GM12878 (cell line): ENCODE results near the gene PARN. TPM values are rescaled to one million over a fixed set of nuclear protein-coding genes. Genes with fewer than 3 reads are reported as not detected.
A peak's percentile ranks its signal among the peaks of the same experiment; 100 is the strongest.
"Not testable (repeated sequence)": the region's sequence is repeated elsewhere in the genome, so short reads cannot be mapped to it uniquely, and the experiment has no call there.

Experiments used
- ATAC-seq: fragments of 200-7000 bp; cut with Tn5 transposase; 3 replicates; pipeline ENCODE4 v1.9.1; 2020; ENCODE audit warnings: mild to moderate bottlenecking, moderate library complexity
- BruUV-seq: library from RNA; stranded (reverse); fragments of 400-500 nt; replicated peaks from 2 replicates; lab custom pipeline; 2021; lab: Mats Ljungman, UMichigan
- CTCF ChIA-PET: fragments of 300-600 bp; sonication (Branson Sonifier 250); formaldehyde crosslinking; extraction: SDS; loops from one replicate; lab custom pipeline; 2021; ENCODE audit warnings: inconsistent platforms; lab: Yijun Ruan, JAX
- POLR2A ChIA-PET: fragments of 350-600 bp; formaldehyde crosslinking; extraction: SDS; loops from one replicate; lab custom pipeline; 2021; ENCODE audit warnings: inconsistent platforms; lab: Charles Lee
- RAD21 ChIA-PET: fragments of 300-600 bp; sonication (Branson Sonifier 250); formaldehyde crosslinking; loops from one replicate; lab custom pipeline; 2023; ENCODE audit warnings: antibody characterized with exemption; ENCODE audit not compliant: unreplicated experiment; lab: Charles Lee
- SMC1A ChIA-PET: fragments of 300-600 bp; sonication (Branson Sonifier 250); formaldehyde crosslinking; loops from one replicate; lab custom pipeline; 2023; ENCODE audit not compliant: unreplicated experiment, uncharacterized antibody; lab: Charles Lee
- DNase-seq: peaks from one replicate; pipeline ENCODE4 v3.0.0-alpha.2; 2011; ENCODE audit warnings: low read depth, low spot score
- FAIRE-seq: peaks from 3 replicates; lab custom pipeline; 2011; peaks lifted over from hg19 to GRCh38; lab: Jason Lieb, UNC
- H2AFZ ChIP-seq: 2 replicates; pipeline ENCODE4 v1.6.0; 2011; ENCODE audit warnings: low read depth, low read length, control low read depth; ENCODE audit not compliant: control insufficient read depth
- H3K27ac ChIP-seq: 2 replicates; pipeline ENCODE4 v1.5.1; 2011; ENCODE audit warnings: control low read depth; ENCODE audit not compliant: control insufficient read depth, insufficient read depth
- H3K27me3 ChIP-seq, 2 experiments: replicated peaks in 1 of 2; 2 replicates each; pipeline versions ENCODE4 v1.6.0 to v1.6.1; 2011; ENCODE audit warnings: low read length in 1 of 2; ENCODE audit not compliant: control insufficient read depth in 2 of 2, insufficient read depth in 2 of 2
- H3K36me3 ChIP-seq, 2 experiments: 2 replicates each; pipeline ENCODE4 v1.5.1; 2011; ENCODE audit warnings: low read length in 1 of 2; ENCODE audit not compliant: control insufficient read depth in 2 of 2, insufficient read depth in 2 of 2
- H3K4me1 ChIP-seq: 2 replicates; pipeline ENCODE4 v1.6.1; 2011; ENCODE audit warnings: mild to moderate bottlenecking, low read length, moderate library complexity, mixed read lengths; ENCODE audit not compliant: control insufficient read depth, insufficient read depth
- H3K4me2 ChIP-seq: 2 replicates; pipeline ENCODE4 v1.6.0; 2011; ENCODE audit warnings: control low read depth; ENCODE audit not compliant: control insufficient read depth, insufficient read depth
- H3K4me3 ChIP-seq: fragments of 200-600 bp; sonication (generic); 2 replicates; pipeline ENCODE4 v1.5.1; 2016
- H3K79me2 ChIP-seq: 2 replicates; pipeline ENCODE4 v1.6.0; 2011; ENCODE audit warnings: low read length; ENCODE audit not compliant: control insufficient read depth, insufficient read depth
- H3K9ac ChIP-seq: 2 replicates; pipeline ENCODE4 v1.8.0; 2011; ENCODE audit warnings: low read length, control low read depth, mixed read lengths; ENCODE audit not compliant: control insufficient read depth, insufficient read depth
- H3K9me3 ChIP-seq: replicated peaks from 3 replicates; pipeline ENCODE4 v1.5.1; 2011; ENCODE audit warnings: mild to moderate bottlenecking, low read length; ENCODE audit not compliant: control insufficient read depth, insufficient read depth
- H4K20me1 ChIP-seq: 2 replicates; pipeline ENCODE4 v1.6.0; 2011; ENCODE audit not compliant: control insufficient read depth, insufficient read depth
- FOXM1 ChIP-seq: IDR thresholded peaks from 2 replicates; pipeline ENCODE4 v1.6.1; 2012; ENCODE audit warnings: low read depth, mild to moderate bottlenecking, inconsistent platforms, low read length, moderate library complexity
- LARP7 ChIP-seq: fragments of 450-650 bp; IDR thresholded peaks from 2 replicates; pipeline ENCODE4 v1.6.1; 2017; ENCODE audit warnings: mild to moderate bottlenecking
- MEF2A ChIP-seq: IDR thresholded peaks from 2 replicates; pipeline ENCODE4 v1.6.1; 2011; ENCODE audit warnings: low read depth, mild to moderate bottlenecking, low read length, moderate library complexity; ENCODE audit not compliant: insufficient read depth
- RAD21 ChIP-seq: IDR thresholded peaks from 2 replicates; pipeline ENCODE4 v1.6.1; 2011; ENCODE audit warnings: mild to moderate bottlenecking, low read depth, low read length, moderate library complexity; ENCODE audit not compliant: insufficient read depth
- SPI1 ChIP-seq: IDR thresholded peaks from 2 replicates; pipeline ENCODE4 v1.6.1; 2011; ENCODE audit warnings: low read depth, mild to moderate bottlenecking, low read length, moderate library complexity, borderline replicate concordance; ENCODE audit not compliant: insufficient read depth
- YY1 ChIP-seq: IDR thresholded peaks from 2 replicates; pipeline ENCODE4 v1.6.1; 2011; ENCODE audit warnings: low read depth, mild to moderate bottlenecking, low read length
- WGBS: methylation state at CpG from one replicate; pipeline ENCODE4 v1.1.6; 2016; ENCODE audit warnings: low lambda C conversion rate; ENCODE audit not compliant: insufficient replicate concordance, insufficient coverage; ENCODE audit errors: missing lambda C conversion rate; 5-methylcytosine and 5-hydroxymethylcytosine counted together
- in situ Hi-C: fragments of 300-500 bp; cut with MboI; formaldehyde crosslinking; loops from 9 replicates; pipeline ENCODE4 v1.14.3; 2018; ENCODE audit warnings: mixed read lengths
- intact Hi-C: fragments of 100-400 bp; cut with micrococcal nuclease; formaldehyde crosslinking; loops from one replicate; pipeline ENCODE4 v1.14.2; 2022; ENCODE audit not compliant: unreplicated experiment
- polyA plus RNA-seq, 11 experiments: library from polyadenylated mRNA; depleted of rRNA in 4 of 11; unstranded in 6 of 11; stranded (reverse) in 5 of 11; fragments of >200 nt; fragmentation: Nextera tagmentation in 4 of 11; fragmentation: Illumina TruSeq in 1 of 11; extraction: Ambion mirVana in 4 of 11; extraction: Trizol in 1 of 11; gene quantifications; 1 replicate in 1 of 11; 2 replicates in 10 of 11; pipeline versions ENCODE4 v1.2.1 to v1.2.3, GENCODE V29; 2011 to 2016; ENCODE audit warnings: inconsistent platforms in 2 of 11, missing spikeins in 2 of 11, low read depth in 1 of 11
- total RNA-seq, 4 experiments: library from RNA; depleted of rRNA in 3 of 4; stranded (reverse); fragments of >200 nt in 3 of 4; fragmentation: Illumina TruSeq in 1 of 4; extraction: Trizol in 1 of 4; gene quantifications; 2 replicates each; pipeline versions ENCODE4 v1.2.1 to v1.2.3, GENCODE V29; 2013 to 2021

The PARN gene
- total and polyA plus RNA-seq, 10 of the 15 experiments (the other 5 are each of a cell fraction or from before 2014, with no cell fraction given): 15.6 to 77.3 (median 47.7) TPM

DNA sequence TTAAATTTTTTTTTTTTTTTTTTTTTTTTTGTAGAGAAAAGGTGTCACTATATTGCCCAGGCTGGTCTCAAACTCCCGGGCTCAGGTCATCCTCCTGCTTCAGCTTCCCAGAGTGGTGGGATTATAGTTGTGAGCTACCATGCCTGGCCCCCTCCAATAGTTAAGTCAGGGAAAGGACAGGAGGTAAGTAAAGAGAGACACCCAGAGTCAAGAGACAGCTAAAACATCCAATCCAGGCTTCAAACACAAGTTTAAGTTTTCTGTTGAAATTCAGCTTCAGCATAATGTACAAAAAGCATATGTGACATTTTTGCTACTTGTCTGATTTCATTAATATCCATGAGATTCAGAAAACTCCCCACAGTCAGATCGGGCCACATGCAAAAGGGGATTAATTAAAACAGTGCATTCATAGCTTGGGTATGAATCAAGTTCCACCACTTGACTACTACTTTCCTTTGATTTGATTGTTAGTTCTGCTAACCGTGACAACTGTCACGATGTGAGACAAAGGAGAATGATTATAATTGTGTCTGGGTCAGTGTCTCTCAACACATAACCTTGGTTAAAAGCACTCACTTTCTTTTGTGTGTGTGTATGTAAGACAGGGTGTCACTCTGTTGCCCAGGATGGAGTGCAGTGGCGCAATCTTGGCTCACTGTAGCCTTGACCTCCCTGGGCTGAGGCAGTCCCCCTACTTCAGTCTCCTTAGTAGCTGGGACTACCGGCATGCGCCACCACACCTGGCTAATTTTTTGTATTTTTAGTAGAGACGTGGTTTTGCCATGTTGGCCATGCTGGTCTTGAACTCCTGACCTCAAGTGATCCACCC, 184.9 kb downstream of the PARN start:
- H3K4me3 ChIP-seq: no peak overlapping the region
- no peak overlapping the region for H3K9ac ChIP-seq
- H3K79me2 ChIP-seq: no peaks in the 10 kb centered on the region
- POLR2A ChIA-PET: interaction anchor here (0.9 kb wide), 1 partner anchor 18 kb away, joined by 8 read pairs; no protein-coding TSS in a partner anchor
- CTCF ChIA-PET: interaction anchor here (0.6 to 1.6 kb wide), 9 partner anchors 8 to 146 kb away, joined by 3 to 5 read pairs (median 3); no protein-coding TSS in a partner anchor
- RAD21 ChIA-PET: interaction anchor here (0.9 to 1.7 kb wide), 5 partner anchors 67 to 196 kb away, joined by 4 to 5 read pairs (median 4); no protein-coding TSS in a partner anchor
- H3K4me2 ChIP-seq: no peak overlapping the region
- no peak for TF ChIP-seq YY1
- TF ChIP-seq FOXM1: no peak
- TF ChIP-seq LARP7: no peak
- no peak for TF ChIP-seq MEF2A
- peak; percentile 25; the same call in 1 of the 2 replicates for TF ChIP-seq RAD21
- no peak for TF ChIP-seq SPI1
- no peaks in the 10 kb centered on the region for H4K20me1 ChIP-seq
- H3K9me3 ChIP-seq: no peaks in the 10 kb centered on the region
- SMC1A ChIA-PET: interaction anchor here (0.6 to 1.7 kb wide), 10 partner anchors 8 to 521 kb away, joined by 3 to 7 read pairs (median 3); no protein-coding TSS in a partner anchor
- DNase-seq: no peak
- in situ Hi-C loops: no loop called here
- no peaks in the 10 kb centered on the region for H3K27me3 ChIP-seq
- 65% methylated on average over 8 of the region's 8 CpGs for WGBS
- BruUV-seq: no TSS peak
- H3K36me3 ChIP-seq: peaks cover 3% of the 10 kb centered on the region in 2 experiments; a peak in 3 of 4 replicates
- H3K27ac ChIP-seq: no peak overlapping the region
- no peak overlapping the region for H2AFZ ChIP-seq
- no peaks in the 10 kb centered on the region for H3K4me1 ChIP-seq
- no peak for FAIRE-seq
- intact Hi-C loops: no loop called here
- no peak for ATAC-seq

DNA sequence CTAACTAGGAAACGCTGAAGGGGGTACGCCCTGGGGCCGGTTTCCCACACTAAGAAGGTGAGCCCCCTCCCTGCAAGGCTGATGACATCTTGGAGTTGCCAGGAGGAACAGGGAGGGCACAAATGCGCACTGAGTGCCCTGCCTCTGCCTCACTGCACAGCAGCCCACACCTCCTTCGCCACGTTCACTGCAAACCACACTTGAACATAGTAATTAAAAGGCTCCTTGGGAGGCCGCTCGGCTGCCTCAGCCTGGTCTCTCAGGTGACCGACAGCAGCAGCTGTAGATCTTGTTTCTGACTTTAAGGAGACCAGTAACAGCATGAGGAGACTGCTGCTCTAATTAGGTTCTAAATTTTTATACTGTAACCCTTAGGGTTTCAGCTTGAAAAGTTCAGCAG, 188.5 kb downstream of the PARN start:
- POLR2A ChIA-PET, H3K4me3 ChIP-seq, ATAC-seq, DNase-seq, intact Hi-C loops, H2AFZ ChIP-seq, H3K9me3 ChIP-seq, H3K4me2 ChIP-seq, H4K20me1 ChIP-seq, CTCF ChIA-PET, SMC1A ChIA-PET, H3K27me3 ChIP-seq, H3K36me3 ChIP-seq, H3K9ac ChIP-seq, H3K4me1 ChIP-seq, H3K79me2 ChIP-seq, H3K27ac ChIP-seq, FAIRE-seq, in situ Hi-C loops, BruUV-seq: not testable (repeated sequence)
- WGBS: 95% methylated on average over 9 of the region's 9 CpGs
- RAD21 ChIA-PET: interaction anchor here (1.2 kb wide), 1 partner anchor 140 kb away, joined by 3 read pairs; no protein-coding TSS in a partner anchor
